RWPE1 (cell line): ENCODE results near the gene GALNTL6.

Experiments used
- CTCF ChIA-PET: fragments of 350-600 bp; sonication (Branson Sonifier 250); formaldehyde crosslinking; extraction: SDS; loops from one replicate; lab custom pipeline; 2021; lab: Yijun Ruan, JAX
- POLR2A ChIA-PET: fragments of 400-600 bp; formaldehyde crosslinking; extraction: SDS; loops from one replicate; lab custom pipeline; 2020; ENCODE audit warnings: antibody characterized with exemption; ENCODE audit not compliant: low non-redundant PET; lab: Yijun Ruan, JAX
- DNase-seq: peaks from one replicate; pipeline ENCODE4 v3.0.0; 2012; ENCODE audit warnings: low spot score
- H3K27ac ChIP-seq: fragments of 450-650 bp; 2 replicates; pipeline ENCODE4 v1.5.1; 2017
- TF ChIP-seq, protein P1 (sequence below): fragments of 450-650 bp; conservative IDR thresholded peaks from 2 replicates; pipeline ENCODE4 v1.5.1; 2017; ENCODE audit warnings: low read depth, mild to moderate bottlenecking

GALNTL6 gene

DNA sequence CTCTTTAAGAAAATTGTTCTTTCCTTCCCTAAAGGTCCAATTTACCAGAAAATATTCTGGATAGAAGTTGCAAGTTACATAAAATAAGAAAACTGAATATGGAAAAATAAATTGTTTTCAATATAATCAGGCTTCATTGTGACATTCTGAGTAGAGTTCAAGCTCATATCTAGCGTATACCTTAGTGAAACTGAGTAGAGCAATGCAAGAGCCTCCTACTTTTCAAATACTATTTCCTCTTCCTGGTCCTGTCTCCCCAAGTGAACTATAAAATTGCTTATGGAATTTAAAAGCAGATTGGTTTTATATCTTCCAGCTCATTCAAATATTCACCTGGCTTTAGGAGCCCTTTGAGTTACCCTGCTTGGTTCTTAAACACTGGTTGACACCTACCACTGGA is 1166.1 kb downstream of the GALNTL6 start:
- DNase-seq = no peak
- CTCF ChIA-PET = no interaction called here
- TF ChIP-seq, protein P1, sequence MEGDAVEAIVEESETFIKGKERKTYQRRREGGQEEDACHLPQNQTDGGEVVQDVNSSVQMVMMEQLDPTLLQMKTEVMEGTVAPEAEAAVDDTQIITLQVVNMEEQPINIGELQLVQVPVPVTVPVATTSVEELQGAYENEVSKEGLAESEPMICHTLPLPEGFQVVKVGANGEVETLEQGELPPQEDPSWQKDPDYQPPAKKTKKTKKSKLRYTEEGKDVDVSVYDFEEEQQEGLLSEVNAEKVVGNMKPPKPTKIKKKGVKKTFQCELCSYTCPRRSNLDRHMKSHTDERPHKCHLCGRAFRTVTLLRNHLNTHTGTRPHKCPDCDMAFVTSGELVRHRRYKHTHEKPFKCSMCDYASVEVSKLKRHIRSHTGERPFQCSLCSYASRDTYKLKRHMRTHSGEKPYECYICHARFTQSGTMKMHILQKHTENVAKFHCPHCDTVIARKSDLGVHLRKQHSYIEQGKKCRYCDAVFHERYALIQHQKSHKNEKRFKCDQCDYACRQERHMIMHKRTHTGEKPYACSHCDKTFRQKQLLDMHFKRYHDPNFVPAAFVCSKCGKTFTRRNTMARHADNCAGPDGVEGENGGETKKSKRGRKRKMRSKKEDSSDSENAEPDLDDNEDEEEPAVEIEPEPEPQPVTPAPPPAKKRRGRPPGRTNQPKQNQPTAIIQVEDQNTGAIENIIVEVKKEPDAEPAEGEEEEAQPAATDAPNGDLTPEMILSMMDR = no peak
- POLR2A ChIA-PET = no interaction called here
- no peak overlapping the region for H3K27ac ChIP-seq

DNA sequence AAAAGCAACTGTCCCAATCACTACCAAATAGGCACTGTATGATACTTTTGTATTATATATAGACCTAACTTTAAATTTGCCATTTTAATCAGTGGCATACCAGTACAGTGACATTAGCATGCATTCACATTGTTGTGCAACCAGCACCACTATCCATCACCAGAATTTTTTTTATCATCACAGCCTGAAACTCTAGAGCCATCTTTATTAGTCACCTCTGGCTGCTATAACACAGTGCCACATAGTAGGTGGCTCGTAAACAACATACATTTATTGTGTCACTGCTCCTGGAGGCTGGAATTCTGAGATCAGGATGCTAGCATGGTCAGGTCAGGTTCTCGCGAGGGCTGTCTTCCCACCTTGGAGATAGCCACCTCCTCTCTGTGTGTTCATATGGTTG is 1167.0 kb downstream of the GALNTL6 start:
- CTCF ChIA-PET = no interaction called here
- no peak overlapping the region for H3K27ac ChIP-seq
- TF ChIP-seq, protein P1 = no peak
- POLR2A ChIA-PET = no interaction called here
- DNase-seq = no peak

GRCh38 chr4:172982151-172982590 is 1169.0 kb downstream of the GALNTL6 start:
- ChIA-PET POLR2A (no interaction called here), CTCF (no interaction called here)
- TF ChIP-seq, protein P1 = no peak
- DNase-seq = peak; percentile 77
- H3K27ac ChIP-seq = peak overlapping the region; percentile 82

DNA sequence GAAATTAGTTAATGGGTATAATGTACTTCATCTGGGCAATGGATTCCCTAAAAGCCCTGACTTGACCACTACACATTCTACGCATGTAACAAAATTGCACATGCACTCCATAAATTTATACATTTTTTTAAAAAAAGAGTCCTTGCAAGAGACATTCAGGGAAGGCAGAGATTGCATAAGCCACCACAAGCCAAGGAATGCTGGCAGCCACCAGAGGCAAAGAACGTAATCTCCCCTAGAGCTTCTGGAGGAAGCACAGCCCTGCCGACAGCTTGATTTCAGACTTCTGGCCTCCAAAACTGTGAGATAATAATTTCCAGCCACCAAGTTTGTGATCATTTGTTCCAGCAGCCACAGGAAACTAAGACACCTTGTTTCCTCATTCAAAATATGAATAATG is 1169.8 kb downstream of the GALNTL6 start:
- CTCF ChIA-PET = no interaction called here
- TF ChIP-seq, protein P1 = no peak
- H3K27ac ChIP-seq = peak overlapping the region; percentile 22; the same call in 1 of the 2 replicates
- POLR2A ChIA-PET = no interaction called here
- DNase-seq = no peak

DNA sequence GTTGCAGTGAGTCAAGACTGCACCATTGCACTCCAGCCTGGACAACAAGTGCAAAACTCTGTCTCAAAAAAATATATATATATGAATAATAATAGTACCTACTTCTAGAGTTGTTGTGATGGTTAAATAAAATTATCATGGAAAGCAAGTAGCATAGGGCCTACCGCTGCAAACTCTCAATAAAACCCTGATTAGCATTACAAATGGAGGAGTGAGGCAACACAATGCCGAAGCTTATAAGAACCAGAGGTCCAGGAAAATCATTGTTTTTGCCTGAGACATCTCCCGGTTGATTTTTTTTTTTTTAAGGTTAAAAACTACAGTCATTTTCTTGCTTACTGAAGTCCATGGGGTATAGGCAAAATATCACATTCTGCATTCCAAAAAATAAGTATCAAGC is 1170.4 kb downstream of the GALNTL6 start:
- CTCF ChIA-PET = interaction anchor here (0.6 kb wide), 1 partner anchor 188 kb away, joined by 3 read pairs; no protein-coding TSS in a partner anchor

GRCh38 chr4:172985552-172985951 is 1172.3 kb downstream of the GALNTL6 start:
- ChIA-PET CTCF (interaction anchor here (0.7 kb wide), 1 partner anchor 317 kb away, joined by 4 read pairs; no protein-coding TSS in a partner anchor), POLR2A (no interaction called here)
- TF ChIP-seq, protein P1 = no peak
- no peak for DNase-seq
- H3K27ac ChIP-seq = no peak overlapping the region

More for the DNA sequence above, 1170.4 kb downstream of the GALNTL6 start:
- TF ChIP-seq, protein P1 = no peak
- POLR2A ChIA-PET = no interaction called here
- peak overlapping the region; percentile 22; the same call in 1 of the 2 replicates for H3K27ac ChIP-seq
- no peak for DNase-seq

GRCh38 chr4:172986114-172986513 is 1172.9 kb downstream of the GALNTL6 start:
- H3K27ac ChIP-seq = no peak overlapping the region
- TF ChIP-seq, protein P1 = no peak
- CTCF ChIA-PET = no interaction called here
- DNase-seq = no peak
- POLR2A ChIA-PET = no interaction called here
